Kidney epithelial cell (primary cell): ENCODE measurements around the gene TADA3. TPM values are rescaled to one million over a fixed set of nuclear protein-coding genes. Genes with fewer than 3 reads are reported as not detected.
A peak's percentile ranks its signal among the peaks of the same experiment; 100 is the strongest.

ENCODE experiments used
- DNase-seq: peaks from one replicate; pipeline ENCODE4 v3.0.0-alpha.2; 2010; ENCODE audit warnings: low read depth
- H3K27me3 ChIP-seq: 2 replicates; pipeline ENCODE4 v1.6.0; 2011; ENCODE audit warnings: low read length; ENCODE audit not compliant: control insufficient read depth, insufficient read depth
- H3K36me3 ChIP-seq: 2 replicates; pipeline ENCODE4 v1.5.1; 2011; ENCODE audit warnings: low read length; ENCODE audit not compliant: control insufficient read depth, insufficient read depth
- H3K4me3 ChIP-seq: 2 replicates; pipeline ENCODE4 v1.5.1; 2011; ENCODE audit warnings: low read depth, mild to moderate bottlenecking, control low read depth, low read length
- CTCF ChIP-seq: IDR thresholded peaks from 2 replicates; pipeline ENCODE4 v1.5.1; 2011; ENCODE audit warnings: mild to moderate bottlenecking, moderate library complexity, low read length, control low read depth, inconsistent platforms; ENCODE audit not compliant: insufficient read depth, poor library complexity, severe bottlenecking
- total RNA-seq: library from RNA; depleted of rRNA; stranded (reverse); fragments of >200 nt; gene quantifications from 2 replicates; pipeline ENCODE4 v1.2.3, GENCODE V29; 2015

TADA3 gene
- total RNA-seq, 1 donor from 2014 or later, result 105 TPM

GRCh38 chr3:9833078-9833477, 40.8 kb upstream of the TADA3 start:
- no peak for TF ChIP-seq CTCF
- Histone ChIP-seq H3K36me3 (no peaks in the 10 kb centered on the region), H3K27me3 (no peaks in the 10 kb centered on the region), H3K4me3 (no peak overlapping the region)
- no peak for DNase-seq

- H3K27me3 ChIP-seq, result no peaks in the 10 kb centered on the region
- TF ChIP-seq CTCF, result no peak
- H3K36me3 ChIP-seq, result no peaks in the 10 kb centered on the region
- no peak overlapping the region for H3K4me3 ChIP-seq
- no peak for DNase-seq
Observed at GRCh38 chr3:9831253-9831652, 39.0 kb upstream of the TADA3 start.

DNA sequence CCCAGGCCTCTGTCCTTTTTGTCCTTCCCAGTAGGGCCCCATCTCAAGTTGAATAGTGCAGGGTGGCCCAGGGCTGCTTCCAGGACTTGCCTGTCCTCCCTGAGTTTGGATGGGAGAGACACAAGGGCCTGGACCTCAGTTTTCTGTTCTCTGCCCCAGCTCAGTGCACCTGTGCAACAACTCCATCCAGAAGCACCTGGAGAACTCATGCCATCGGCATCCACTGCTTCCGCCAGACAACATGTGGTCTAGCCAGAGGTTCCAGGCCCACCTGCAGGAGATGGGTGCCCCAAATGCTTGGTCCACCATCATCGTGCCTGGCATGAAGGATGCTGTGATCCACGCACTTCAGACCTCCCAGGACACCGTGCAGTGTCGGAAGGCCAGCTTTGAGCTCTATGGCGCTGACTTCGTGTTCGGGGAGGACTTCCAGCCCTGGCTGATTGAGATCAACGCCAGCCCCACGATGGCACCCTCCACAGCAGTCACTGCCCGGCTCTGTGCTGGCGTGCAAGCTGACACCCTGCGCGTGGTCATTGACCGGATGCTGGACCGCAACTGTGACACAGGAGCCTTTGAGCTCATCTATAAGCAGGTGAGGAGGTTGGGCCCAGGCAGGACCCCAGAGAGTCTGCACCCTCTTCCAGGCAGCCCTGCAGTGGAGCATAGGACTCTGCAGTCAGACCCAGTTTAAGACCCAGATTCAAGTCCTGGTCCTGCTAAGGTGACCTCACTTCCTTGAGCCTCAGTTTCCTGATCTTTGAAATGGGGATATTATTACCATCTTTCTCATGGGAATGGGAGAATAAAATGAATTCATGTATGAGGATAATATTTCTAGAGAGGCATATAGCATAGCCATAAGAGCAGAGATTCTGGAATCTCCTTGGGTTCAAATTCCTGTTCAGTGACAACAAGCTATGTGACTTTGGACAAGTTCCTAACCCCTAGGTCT, 36.8 kb upstream of the TADA3 start:
- no peak for DNase-seq
- H3K4me3 ChIP-seq, result no peak overlapping the region
- no peak for TF ChIP-seq CTCF
- no peaks in the 10 kb centered on the region for H3K36me3 ChIP-seq
- no peaks in the 10 kb centered on the region for H3K27me3 ChIP-seq

DNA sequence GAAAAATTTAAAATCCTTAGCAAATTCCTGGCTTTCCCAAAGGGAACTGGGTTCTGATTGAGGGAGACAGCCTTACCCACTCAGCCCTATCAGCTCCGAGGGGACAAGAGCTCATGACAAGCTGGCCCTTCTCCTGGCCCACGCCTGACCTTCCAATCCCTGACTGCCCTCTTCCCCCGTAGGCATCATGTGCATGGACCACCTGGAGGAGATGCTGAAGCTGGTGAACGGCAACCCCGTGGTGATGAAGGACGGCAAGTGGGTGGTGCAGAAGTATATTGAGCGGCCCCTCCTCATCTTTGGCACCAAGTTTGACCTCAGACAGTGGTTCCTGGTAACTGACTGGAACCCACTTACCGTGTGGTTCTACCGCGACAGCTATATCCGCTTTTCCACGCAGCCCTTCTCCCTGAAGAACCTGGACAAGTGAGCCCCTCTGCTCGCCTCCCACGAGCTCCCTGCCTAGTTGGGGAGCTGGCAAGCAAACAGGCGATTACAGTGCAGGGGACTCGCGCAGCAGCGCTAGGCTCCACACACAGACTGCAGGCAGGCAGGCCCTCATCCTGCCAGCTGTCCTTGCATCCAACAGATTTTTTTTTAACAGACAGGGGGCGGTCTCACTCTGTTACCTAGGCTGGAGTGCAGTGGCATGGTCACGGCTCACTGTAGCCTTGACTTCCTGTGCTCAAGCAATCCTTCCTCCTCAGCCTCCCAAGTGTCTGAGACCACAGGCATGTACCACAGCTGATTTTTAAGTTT, 34.7 kb upstream of the TADA3 start:
- no peaks in the 10 kb centered on the region for H3K36me3 ChIP-seq
- TF ChIP-seq CTCF, result peak; percentile 26
- H3K4me3 ChIP-seq, result no peak overlapping the region
- DNase-seq, result no peak
- H3K27me3 ChIP-seq, result no peaks in the 10 kb centered on the region

GRCh38 chr3:9825451-9826040, 33.3 kb upstream of the TADA3 start:
- no peak for TF ChIP-seq CTCF
- Histone ChIP-seq H3K4me3 (no peak overlapping the region), H3K27me3 (no peaks in the 10 kb centered on the region), H3K36me3 (no peaks in the 10 kb centered on the region)
- no peak for DNase-seq
